Measurements from ENCODE around the gene TNS3.

TNS3 gene

GRCh38 chr7:47416492-47417480 lies 165.1 kb downstream of the TNS3 start:
- Histone ChIP-seq H3K9me2 (replicated peaks; ENCODE audit: control insufficient read depth, low read length) (no peaks in the 10 kb centered on the region), H3K9me3 (ENCODE audit: control insufficient read depth, insufficient read depth, low read length) (no peaks in the 10 kb centered on the region), H3K27me3 (ENCODE audit: control insufficient read depth, low read length) (no peaks in the 10 kb centered on the region), H3K27ac (ENCODE audit: low read depth, low read length) (no peak overlapping the region), H3F3A (ENCODE audit: control insufficient read depth, insufficient read depth) (no peaks in the 10 kb centered on the region), H3K79me2 (ENCODE audit: control insufficient read depth, low read length) (no peaks in the 10 kb centered on the region), H3K4me2 (ENCODE audit: low read length) (no peak overlapping the region), H3K36me3 (ENCODE audit: control insufficient read depth, low read length) (no peaks in the 10 kb centered on the region), H4K20me1 (ENCODE audit: control insufficient read depth, insufficient read depth, low read depth, low read length) (no peaks in the 10 kb centered on the region), H3K4me3 (ENCODE audit: low read length) (no peak overlapping the region), H3K4me1 (ENCODE audit: control insufficient read depth, low read length) (no peaks in the 10 kb centered on the region)
- TF ChIP-seq CTCF (IDR thresholded peaks at IDR 0.05; ENCODE audit: low read depth, low read length, poor library complexity, severe bottlenecking): no peak
- TF ChIP-seq EZH2phosphoT487 (IDR thresholded peaks at IDR 0.05; ENCODE audit: borderline replicate concordance, low read length): no peak

- Histone ChIP-seq H4K20me1 (ENCODE audit: control insufficient read depth, insufficient read depth, low read depth, low read length) (no peaks in the 10 kb centered on the region), H3K27ac (ENCODE audit: low read depth, low read length) (no peak overlapping the region), H3K36me3 (ENCODE audit: control insufficient read depth, low read length) (no peaks in the 10 kb centered on the region), H3K4me2 (ENCODE audit: low read length) (no peak overlapping the region), H3F3A (ENCODE audit: control insufficient read depth, insufficient read depth) (no peaks in the 10 kb centered on the region), H3K9me3 (ENCODE audit: control insufficient read depth, insufficient read depth, low read length) (no peaks in the 10 kb centered on the region), H3K4me1 (ENCODE audit: control insufficient read depth, low read length) (no peaks in the 10 kb centered on the region), H3K79me2 (ENCODE audit: control insufficient read depth, low read length) (no peaks in the 10 kb centered on the region), H3K9me2 (replicated peaks; ENCODE audit: control insufficient read depth, low read length) (no peaks in the 10 kb centered on the region), H3K27me3 (ENCODE audit: control insufficient read depth, low read length) (no peaks in the 10 kb centered on the region), H3K4me3 (ENCODE audit: low read length) (no peak overlapping the region)
- TF ChIP-seq EZH2phosphoT487 (IDR thresholded peaks at IDR 0.05; ENCODE audit: borderline replicate concordance, low read length) (no peak), CTCF (IDR thresholded peaks at IDR 0.05; ENCODE audit: low read depth, low read length, poor library complexity, severe bottlenecking) (no peak)
Observed at GRCh38 chr7:47415318-47416212, 166.3 kb downstream of the TNS3 start.

GRCh38 chr7:47414342-47415317 lies 167.3 kb downstream of the TNS3 start:
- no peak overlapping the region for H3K4me3 ChIP-seq (ENCODE audit: low read length)
- TF ChIP-seq EZH2phosphoT487 (IDR thresholded peaks at IDR 0.05; ENCODE audit: borderline replicate concordance, low read length) (no peak), CTCF (IDR thresholded peaks at IDR 0.05; ENCODE audit: low read depth, low read length, poor library complexity, severe bottlenecking) (no peak)
- H3F3A ChIP-seq (ENCODE audit: control insufficient read depth, insufficient read depth): no peaks in the 10 kb centered on the region
- no peaks in the 10 kb centered on the region for H3K36me3 ChIP-seq (ENCODE audit: control insufficient read depth, low read length)
- no peaks in the 10 kb centered on the region for H3K9me2 ChIP-seq (replicated peaks; ENCODE audit: control insufficient read depth, low read length)
- no peaks in the 10 kb centered on the region for H3K4me1 ChIP-seq (ENCODE audit: control insufficient read depth, low read length)
- H3K79me2 ChIP-seq (ENCODE audit: control insufficient read depth, low read length): no peaks in the 10 kb centered on the region
- no peaks in the 10 kb centered on the region for H3K27me3 ChIP-seq (ENCODE audit: control insufficient read depth, low read length)
- H3K27ac ChIP-seq (ENCODE audit: low read depth, low read length): no peak overlapping the region
- H3K9me3 ChIP-seq (ENCODE audit: control insufficient read depth, insufficient read depth, low read length): no peaks in the 10 kb centered on the region
- H4K20me1 ChIP-seq (ENCODE audit: control insufficient read depth, insufficient read depth, low read depth, low read length): no peaks in the 10 kb centered on the region
- no peak overlapping the region for H3K4me2 ChIP-seq (ENCODE audit: low read length)

Data from DOHH2 (cell line).